ENCODE data around the gene THAP3. TPM values are rescaled to one million over a fixed set of nuclear protein-coding genes. Genes with fewer than 3 reads are reported as not detected.

The THAP3 gene
- total and polyA plus RNA-seq, 2 experiments from 2014 or later, result 15.1 to 23.8 TPM

GRCh38 chr1:6594977-6595740, 29.5 kb upstream of the THAP3 start:
- no peak overlapping the region for H3K27ac Mint-ChIP-seq
- H3K79me2 ChIP-seq (replicated peaks; ENCODE audit: insufficient read depth), result peaks cover 39% of the 10 kb centered on the region

More at GRCh38 chr1:6594977-6595740, 29.5 kb upstream of the THAP3 start:
- Histone ChIP-seq H4K20me1 (replicated peaks; ENCODE audit: insufficient read depth) (peaks cover 48% of the 10 kb centered on the region; the same call in 1 of the 2 replicates), H3K4me3 (no peak overlapping the region), H3F3A (replicated peaks; ENCODE audit: low read depth) (0 out of 2 replicates have a peak, but pooled peaks cover 4% of the 10 kb centered on the region), H3K4me1 (ENCODE audit: insufficient read depth) (peaks cover 3% of the 10 kb centered on the region), H3K27me3 (ENCODE audit: insufficient read depth) (no peaks in the 10 kb centered on the region), H3K36me3 (ENCODE audit: insufficient read depth) (peaks cover 9% of the 10 kb centered on the region), H3K4me2 (no peak overlapping the region), H2AFZ (no peak overlapping the region), H3K27ac (ENCODE audit: low read depth) (no peak overlapping the region), H3K9me2 (ENCODE audit: insufficient read depth) (no peaks in the 10 kb centered on the region)
- peaks cover 7% of the 10 kb centered on the region; the same call in 2 of the 3 replicates for H3K4me1 Mint-ChIP-seq
- no peak overlapping the region for H3K4me3 Mint-ChIP-seq
- TF ChIP-seq, protein P1, sequence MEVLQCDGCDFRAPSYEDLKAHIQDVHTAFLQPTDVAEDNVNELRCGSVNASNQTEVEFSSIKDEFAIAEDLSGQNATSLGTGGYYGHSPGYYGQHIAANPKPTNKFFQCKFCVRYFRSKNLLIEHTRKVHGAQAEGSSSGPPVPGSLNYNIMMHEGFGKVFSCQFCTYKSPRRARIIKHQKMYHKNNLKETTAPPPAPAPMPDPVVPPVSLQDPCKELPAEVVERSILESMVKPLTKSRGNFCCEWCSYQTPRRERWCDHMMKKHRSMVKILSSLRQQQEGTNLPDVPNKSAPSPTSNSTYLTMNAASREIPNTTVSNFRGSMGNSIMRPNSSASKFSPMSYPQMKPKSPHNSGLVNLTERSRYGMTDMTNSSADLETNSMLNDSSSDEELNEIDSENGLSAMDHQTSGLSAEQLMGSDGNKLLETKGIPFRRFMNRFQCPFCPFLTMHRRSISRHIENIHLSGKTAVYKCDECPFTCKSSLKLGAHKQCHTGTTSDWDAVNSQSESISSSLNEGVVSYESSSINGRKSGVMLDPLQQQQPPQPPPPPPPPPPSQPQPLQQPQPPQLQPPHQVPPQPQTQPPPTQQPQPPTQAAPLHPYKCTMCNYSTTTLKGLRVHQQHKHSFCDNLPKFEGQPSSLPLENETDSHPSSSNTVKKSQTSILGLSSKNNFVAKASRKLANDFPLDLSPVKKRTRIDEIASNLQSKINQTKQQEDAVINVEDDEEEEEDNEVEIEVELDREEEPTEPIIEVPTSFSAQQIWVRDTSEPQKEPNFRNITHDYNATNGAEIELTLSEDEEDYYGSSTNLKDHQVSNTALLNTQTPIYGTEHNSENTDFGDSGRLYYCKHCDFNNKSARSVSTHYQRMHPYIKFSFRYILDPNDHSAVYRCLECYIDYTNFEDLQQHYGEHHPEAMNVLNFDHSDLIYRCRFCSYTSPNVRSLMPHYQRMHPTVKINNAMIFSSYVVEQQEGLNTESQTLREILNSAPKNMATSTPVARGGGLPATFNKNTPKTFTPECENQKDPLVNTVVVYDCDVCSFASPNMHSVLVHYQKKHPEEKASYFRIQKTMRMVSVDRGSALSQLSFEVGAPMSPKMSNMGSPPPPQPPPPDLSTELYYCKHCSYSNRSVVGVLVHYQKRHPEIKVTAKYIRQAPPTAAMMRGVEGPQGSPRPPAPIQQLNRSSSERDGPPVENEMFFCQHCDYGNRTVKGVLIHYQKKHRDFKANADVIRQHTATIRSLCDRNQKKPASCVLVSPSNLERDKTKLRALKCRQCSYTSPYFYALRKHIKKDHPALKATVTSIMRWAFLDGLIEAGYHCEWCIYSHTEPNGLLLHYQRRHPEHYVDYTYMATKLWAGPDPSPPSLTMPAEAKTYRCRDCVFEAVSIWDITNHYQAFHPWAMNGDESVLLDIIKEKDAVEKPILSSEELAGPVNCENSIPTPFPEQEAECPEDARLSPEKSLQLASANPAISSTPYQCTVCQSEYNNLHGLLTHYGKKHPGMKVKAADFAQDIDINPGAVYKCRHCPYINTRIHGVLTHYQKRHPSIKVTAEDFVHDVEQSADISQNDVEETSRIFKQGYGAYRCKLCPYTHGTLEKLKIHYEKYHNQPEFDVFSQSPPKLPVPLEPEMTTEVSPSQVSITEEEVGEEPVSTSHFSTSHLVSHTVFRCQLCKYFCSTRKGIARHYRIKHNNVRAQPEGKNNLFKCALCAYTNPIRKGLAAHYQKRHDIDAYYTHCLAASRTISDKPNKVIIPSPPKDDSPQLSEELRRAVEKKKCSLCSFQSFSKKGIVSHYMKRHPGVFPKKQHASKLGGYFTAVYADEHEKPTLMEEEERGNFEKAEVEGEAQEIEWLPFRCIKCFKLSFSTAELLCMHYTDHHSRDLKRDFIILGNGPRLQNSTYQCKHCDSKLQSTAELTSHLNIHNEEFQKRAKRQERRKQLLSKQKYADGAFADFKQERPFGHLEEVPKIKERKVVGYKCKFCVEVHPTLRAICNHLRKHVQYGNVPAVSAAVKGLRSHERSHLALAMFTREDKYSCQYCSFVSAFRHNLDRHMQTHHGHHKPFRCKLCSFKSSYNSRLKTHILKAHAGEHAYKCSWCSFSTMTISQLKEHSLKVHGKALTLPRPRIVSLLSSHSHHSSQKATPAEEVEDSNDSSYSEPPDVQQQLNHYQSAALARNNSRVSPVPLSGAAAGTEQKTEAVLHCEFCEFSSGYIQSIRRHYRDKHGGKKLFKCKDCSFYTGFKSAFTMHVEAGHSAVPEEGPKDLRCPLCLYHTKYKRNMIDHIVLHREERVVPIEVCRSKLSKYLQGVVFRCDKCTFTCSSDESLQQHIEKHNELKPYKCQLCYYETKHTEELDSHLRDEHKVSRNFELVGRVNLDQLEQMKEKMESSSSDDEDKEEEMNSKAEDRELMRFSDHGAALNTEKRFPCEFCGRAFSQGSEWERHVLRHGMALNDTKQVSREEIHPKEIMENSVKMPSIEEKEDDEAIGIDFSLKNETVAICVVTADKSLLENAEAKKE (CRISPR knock-in tag; IDR thresholded peaks at IDR 0.05), result no peak
- TF ChIP-seq ZNF331 (CRISPR knock-in tag; IDR thresholded peaks at IDR 0.05; ENCODE audit: low read depth), result no peak
- no peak for TF ChIP-seq CREB1 (CRISPR knock-in tag; IDR thresholded peaks at IDR 0.05; ENCODE audit: low read depth)
- no peak for TF ChIP-seq NANOG (IDR thresholded peaks at IDR 0.05; ENCODE audit: borderline replicate concordance)
- no peak for TF ChIP-seq EZH2 (IDR thresholded peaks at IDR 0.05; ENCODE audit: low read depth, unreplicated experiment)
- TF ChIP-seq, protein P2, sequence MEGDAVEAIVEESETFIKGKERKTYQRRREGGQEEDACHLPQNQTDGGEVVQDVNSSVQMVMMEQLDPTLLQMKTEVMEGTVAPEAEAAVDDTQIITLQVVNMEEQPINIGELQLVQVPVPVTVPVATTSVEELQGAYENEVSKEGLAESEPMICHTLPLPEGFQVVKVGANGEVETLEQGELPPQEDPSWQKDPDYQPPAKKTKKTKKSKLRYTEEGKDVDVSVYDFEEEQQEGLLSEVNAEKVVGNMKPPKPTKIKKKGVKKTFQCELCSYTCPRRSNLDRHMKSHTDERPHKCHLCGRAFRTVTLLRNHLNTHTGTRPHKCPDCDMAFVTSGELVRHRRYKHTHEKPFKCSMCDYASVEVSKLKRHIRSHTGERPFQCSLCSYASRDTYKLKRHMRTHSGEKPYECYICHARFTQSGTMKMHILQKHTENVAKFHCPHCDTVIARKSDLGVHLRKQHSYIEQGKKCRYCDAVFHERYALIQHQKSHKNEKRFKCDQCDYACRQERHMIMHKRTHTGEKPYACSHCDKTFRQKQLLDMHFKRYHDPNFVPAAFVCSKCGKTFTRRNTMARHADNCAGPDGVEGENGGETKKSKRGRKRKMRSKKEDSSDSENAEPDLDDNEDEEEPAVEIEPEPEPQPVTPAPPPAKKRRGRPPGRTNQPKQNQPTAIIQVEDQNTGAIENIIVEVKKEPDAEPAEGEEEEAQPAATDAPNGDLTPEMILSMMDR (conservative IDR thresholded peaks at IDR 0.05; ENCODE audit: low read depth in 2 of 2), result no peak
- no peak for TF ChIP-seq POLR2AphosphoS5 (IDR thresholded peaks at IDR 0.05; ENCODE audit: low read depth)
- no peak for TF ChIP-seq EZH2phosphoT487 (IDR thresholded peaks at IDR 0.05; ENCODE audit: unreplicated experiment)
- TF ChIP-seq JUNB (IDR thresholded peaks at IDR 0.05; ENCODE audit: unreplicated experiment), result no peak
- TF ChIP-seq, protein P3, sequence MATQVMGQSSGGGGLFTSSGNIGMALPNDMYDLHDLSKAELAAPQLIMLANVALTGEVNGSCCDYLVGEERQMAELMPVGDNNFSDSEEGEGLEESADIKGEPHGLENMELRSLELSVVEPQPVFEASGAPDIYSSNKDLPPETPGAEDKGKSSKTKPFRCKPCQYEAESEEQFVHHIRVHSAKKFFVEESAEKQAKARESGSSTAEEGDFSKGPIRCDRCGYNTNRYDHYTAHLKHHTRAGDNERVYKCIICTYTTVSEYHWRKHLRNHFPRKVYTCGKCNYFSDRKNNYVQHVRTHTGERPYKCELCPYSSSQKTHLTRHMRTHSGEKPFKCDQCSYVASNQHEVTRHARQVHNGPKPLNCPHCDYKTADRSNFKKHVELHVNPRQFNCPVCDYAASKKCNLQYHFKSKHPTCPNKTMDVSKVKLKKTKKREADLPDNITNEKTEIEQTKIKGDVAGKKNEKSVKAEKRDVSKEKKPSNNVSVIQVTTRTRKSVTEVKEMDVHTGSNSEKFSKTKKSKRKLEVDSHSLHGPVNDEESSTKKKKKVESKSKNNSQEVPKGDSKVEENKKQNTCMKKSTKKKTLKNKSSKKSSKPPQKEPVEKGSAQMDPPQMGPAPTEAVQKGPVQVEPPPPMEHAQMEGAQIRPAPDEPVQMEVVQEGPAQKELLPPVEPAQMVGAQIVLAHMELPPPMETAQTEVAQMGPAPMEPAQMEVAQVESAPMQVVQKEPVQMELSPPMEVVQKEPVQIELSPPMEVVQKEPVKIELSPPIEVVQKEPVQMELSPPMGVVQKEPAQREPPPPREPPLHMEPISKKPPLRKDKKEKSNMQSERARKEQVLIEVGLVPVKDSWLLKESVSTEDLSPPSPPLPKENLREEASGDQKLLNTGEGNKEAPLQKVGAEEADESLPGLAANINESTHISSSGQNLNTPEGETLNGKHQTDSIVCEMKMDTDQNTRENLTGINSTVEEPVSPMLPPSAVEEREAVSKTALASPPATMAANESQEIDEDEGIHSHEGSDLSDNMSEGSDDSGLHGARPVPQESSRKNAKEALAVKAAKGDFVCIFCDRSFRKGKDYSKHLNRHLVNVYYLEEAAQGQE (IDR thresholded peaks at IDR 0.05; ENCODE audit: unreplicated experiment), result no peak
- TF ChIP-seq ZNF114 (CRISPR knock-in tag; IDR thresholded peaks at IDR 0.05), result no peak
- no peak for TF ChIP-seq STAT1 (IDR thresholded peaks at IDR 0.05; ENCODE audit: unreplicated experiment)
- no peak for TF ChIP-seq ETS1 (IDR thresholded peaks at IDR 0.05)
- DNase-seq (ENCODE audit: low spot score), result no peak
- H3K27me3 Mint-ChIP-seq (ENCODE audit: insufficient read depth, low read depth, poor library complexity), result peaks cover 7% of the 10 kb centered on the region
- no peaks in the 10 kb centered on the region for H3K9me3 Mint-ChIP-seq
- H3K36me3 Mint-ChIP-seq (ENCODE audit: low read depth), result peaks cover 65% of the 10 kb centered on the region
- ATAC-seq, result no peak

All from GM23338 (cell line).